HL-60/S4 treated with retinoic acid at 250 ng/mL for 4 days and 3 days (cell line): Measurements from ENCODE around the gene HFE.
"Not testable (repeated sequence)": the region's sequence is repeated elsewhere in the genome, so short reads cannot be mapped to it uniquely, and the experiment has no call there.

Experiments
- in situ Hi-C: fragments of 300-500 bp; cut with MboI; formaldehyde crosslinking; loops from 2 replicates; pipeline ENCODE4 v1.7.0; 2022; ENCODE audit warnings: low sequenced_read_pairs

HFE gene

GRCh38 chr6:26058477-26059033, 28.7 kb upstream of the HFE start:
- in situ Hi-C loops: not testable (repeated sequence)

GRCh38 chr6:26059941-26060340, 27.3 kb upstream of the HFE start:
- in situ Hi-C loops: no loop called here

- in situ Hi-C loops: no loop called here
Observed at GRCh38 chr6:26064619-26065257, 22.5 kb upstream of the HFE start.

- in situ Hi-C loops: no loop called here
Observed at GRCh38 chr6:26065952-26066380, 21.3 kb upstream of the HFE start.

GRCh38 chr6:26067367-26067766, 19.9 kb upstream of the HFE start:
- in situ Hi-C loops: no loop called here

GRCh38 chr6:26068036-26068435, 19.2 kb upstream of the HFE start:
- in situ Hi-C loops: no loop called here

- in situ Hi-C loops: no loop called here
Observed at GRCh38 chr6:26071135-26071534, 16.1 kb upstream of the HFE start.

- in situ Hi-C loops: no loop called here
Observed at GRCh38 chr6:26075063-26075717, 12.0 kb upstream of the HFE start.

GRCh38 chr6:26078066-26078465, 9.2 kb upstream of the HFE start:
- in situ Hi-C loops: not testable (repeated sequence)

- in situ Hi-C loops: not testable (repeated sequence)
Observed at GRCh38 chr6:26081096-26081495, 6.1 kb upstream of the HFE start.

GRCh38 chr6:26086211-26086610, 1.0 kb upstream of the HFE start:
- in situ Hi-C loops: no loop called here

- in situ Hi-C loops: no loop called here
Observed at GRCh38 chr6:26088344-26088743, 1.1 kb downstream of the HFE start.

- in situ Hi-C loops: no loop called here
Observed at GRCh38 chr6:26089272-26089671, 2.0 kb downstream of the HFE start.

- in situ Hi-C loops: no loop called here
Observed at GRCh38 chr6:26092443-26092842, 5.2 kb downstream of the HFE start.

- in situ Hi-C loops: no loop called here
Observed at GRCh38 chr6:26094036-26094435, 6.8 kb downstream of the HFE start.

GRCh38 chr6:26097268-26097875, 10.1 kb downstream of the HFE start:
- in situ Hi-C loops: no loop called here

GRCh38 chr6:26103141-26103769, 16.0 kb downstream of the HFE start:
- in situ Hi-C loops: no loop called here

GRCh38 chr6:26103770-26104456, 16.7 kb downstream of the HFE start:
- in situ Hi-C loops: no loop called here

- in situ Hi-C loops: no loop called here
Observed at GRCh38 chr6:26104457-26105108, 17.4 kb downstream of the HFE start.

GRCh38 chr6:26105109-26105730, 18.0 kb downstream of the HFE start:
- in situ Hi-C loops: no loop called here
